Endothelial cell of umbilical vein (primary cell): ENCODE data around the gene CCDC92B. TPM values are rescaled to one million over a fixed set of nuclear protein-coding genes. Genes with fewer than 3 reads are reported as not detected.

Experiments
- BruUV-seq: library from RNA; stranded (reverse); fragments of 400-500 nt; replicated peaks from 2 replicates; lab custom pipeline; 2021; lab: Mats Ljungman, UMichigan
- CTCF ChIA-PET: fragments of 300-600, 350-600 bp; sonication (Branson Sonifier 250); formaldehyde crosslinking; loops from one replicate; lab custom pipeline; 2021; ENCODE audit warnings: antibody characterized with exemption, inconsistent platforms; lab: Charles Lee
- POLR2A ChIA-PET: fragments of 300-600, 350-600 bp; sonication (Branson Sonifier 250); formaldehyde crosslinking; loops from one replicate; lab custom pipeline; 2021; ENCODE audit warnings: antibody characterized with exemption, inconsistent platforms; lab: Charles Lee
- DNase-seq: peaks from one replicate; pipeline ENCODE4 v3.0.0-alpha.2; 2011; ENCODE audit warnings: low read depth, low spot score
- FAIRE-seq: peaks from 2 replicates; lab custom pipeline; 2011; peaks lifted over from hg19 to GRCh38; lab: Jason Lieb, UNC
- H2AFZ ChIP-seq: 2 replicates; pipeline ENCODE4 v1.6.0; 2012; ENCODE audit warnings: low read depth, low read length, control low read depth, inconsistent platforms
- H3K27ac ChIP-seq: 2 replicates; pipeline ENCODE4 v1.5.1; 2011; ENCODE audit warnings: low read depth, mild to moderate bottlenecking, control low read depth, low read length, moderate library complexity; ENCODE audit not compliant: insufficient read depth
- H3K27me3 ChIP-seq, 2 experiments: 2 replicates each; pipeline versions ENCODE4 v1.6.0 to v1.6.1; 2011; ENCODE audit warnings: low read length in 2 of 2, mixed read lengths in 1 of 2; ENCODE audit not compliant: control insufficient read depth in 2 of 2, insufficient read depth in 2 of 2
- H3K36me3 ChIP-seq, 2 experiments: 2 replicates in 1 of 2; 3 replicates in 1 of 2; pipeline ENCODE4 v1.5.1; 2011; ENCODE audit warnings: low read length in 2 of 2, mild to moderate bottlenecking in 1 of 2, moderate library complexity in 1 of 2; ENCODE audit not compliant: control insufficient read depth in 2 of 2, insufficient read depth in 2 of 2; ENCODE audit errors: extremely low read depth in 1 of 2
- H3K4me1 ChIP-seq: 3 replicates; pipeline ENCODE4 v1.5.1; 2011; ENCODE audit warnings: mild to moderate bottlenecking, low read length; ENCODE audit not compliant: control insufficient read depth, insufficient read depth; ENCODE audit errors: extremely low read depth
- H3K4me2 ChIP-seq: 2 replicates; pipeline ENCODE4 v1.6.1; 2011; ENCODE audit warnings: low read length, control low read depth, mixed read lengths; ENCODE audit not compliant: insufficient read depth
- H3K4me3 ChIP-seq, 3 experiments: fragments of 200-600 bp in 1 of 3; sonication (generic), shearing (Covaris generic) in 1 of 3; replicated peaks in 1 of 3; 2 replicates each; pipeline ENCODE4 v1.5.1; 2011 to 2016; ENCODE audit warnings: control low read depth in 3 of 3, low read length in 3 of 3, mild to moderate bottlenecking in 2 of 3, inconsistent platforms in 1 of 3, low read depth in 1 of 3, moderate library complexity in 1 of 3; ENCODE audit not compliant: insufficient read depth in 1 of 3
- H3K79me2 ChIP-seq: 2 replicates; pipeline ENCODE4 v1.6.0; 2012; ENCODE audit warnings: low read length, inconsistent platforms; ENCODE audit not compliant: control insufficient read depth, insufficient read depth
- H3K9ac ChIP-seq: replicated peaks from 2 replicates; pipeline ENCODE3; 2011; ENCODE audit warnings: low read length, control low read depth; ENCODE audit not compliant: insufficient read depth; ENCODE audit errors: extremely low read depth
- H3K9me1 ChIP-seq: replicated peaks from 3 replicates; pipeline ENCODE4 v1.6.0; 2011; ENCODE audit warnings: mild to moderate bottlenecking, low read length; ENCODE audit not compliant: control insufficient read depth, insufficient read depth; ENCODE audit errors: extremely low read depth
- H3K9me3 ChIP-seq: replicated peaks from 2 replicates; pipeline ENCODE4 v1.5.1; 2012; ENCODE audit warnings: low read length, inconsistent platforms; ENCODE audit not compliant: control insufficient read depth, insufficient read depth
- H4K20me1 ChIP-seq: replicated peaks from 2 replicates; pipeline ENCODE3; 2011; ENCODE audit warnings: mild to moderate bottlenecking, low read length; ENCODE audit not compliant: control insufficient read depth, insufficient read depth; ENCODE audit errors: extremely low read depth
- EZH2 ChIP-seq: IDR thresholded peaks from 2 replicates; pipeline ENCODE4 v1.6.1; 2012; ENCODE audit warnings: borderline replicate concordance, low read depth, mild to moderate bottlenecking, moderate library complexity, low read length, inconsistent platforms; ENCODE audit not compliant: severe bottlenecking
- FOS ChIP-seq: IDR thresholded peaks from 2 replicates; pipeline ENCODE4 v1.6.1; 2011; ENCODE audit warnings: mild to moderate bottlenecking, low read length, moderate library complexity, borderline replicate concordance; ENCODE audit not compliant: insufficient read depth
- GATA2 ChIP-seq: IDR thresholded peaks from 2 replicates; pipeline ENCODE4 v1.7.0; 2011; ENCODE audit warnings: low read depth, mild to moderate bottlenecking, moderate library complexity, mixed read lengths, low read length; ENCODE audit not compliant: insufficient read length, insufficient read depth
- JUN ChIP-seq: IDR thresholded peaks from 2 replicates; pipeline ENCODE4 v1.6.1; 2011; ENCODE audit warnings: borderline replicate concordance, low read depth; ENCODE audit not compliant: insufficient read length, insufficient read depth
- MYC ChIP-seq: IDR thresholded peaks from one replicate; pipeline ENCODE4 v1.6.1; 2011; ENCODE audit warnings: mild to moderate bottlenecking, low read depth, low read length
- POLR2A ChIP-seq: IDR thresholded peaks from 2 replicates; pipeline ENCODE4 v1.6.1; 2012; ENCODE audit warnings: low read depth, mild to moderate bottlenecking, control low read depth, low read length
- POLR2AphosphoS5 ChIP-seq: IDR thresholded peaks from 2 replicates; pipeline ENCODE4 v1.6.1; 2012; ENCODE audit warnings: low read depth, mild to moderate bottlenecking, control low read depth, low read length, moderate library complexity; ENCODE audit not compliant: insufficient read depth
- dilution Hi-C: fragments of 300-500 bp; cut with MboI; formaldehyde crosslinking; loops from one replicate; pipeline ENCODE4 v1.15.0; 2019; ENCODE audit warnings: low sequenced_read_pairs; ENCODE audit not compliant: extremely low pct_ligation_motif_present
- intact Hi-C: fragments of 100-400 bp; cut with micrococcal nuclease; formaldehyde crosslinking; loops from one replicate; pipeline ENCODE4 v1.10.0; 2022
- polyA plus RNA-seq, 4 experiments: library from polyadenylated mRNA; depleted of rRNA in 3 of 4; stranded (reverse) in 3 of 4; unstranded in 1 of 4; fragments of >200 nt; gene quantifications; 2 replicates each; pipeline versions ENCODE4 v1.2.1 to v1.2.3, GENCODE V29; 2011 to 2012; ENCODE audit warnings: missing spikeins in 1 of 4
- total RNA-seq: library from RNA; stranded (reverse); gene quantifications from 2 replicates; pipeline ENCODE4 v1.2.3, GENCODE V29; 2021
- TF ChIP-seq, protein P1 (sequence below): IDR thresholded peaks from 2 replicates; pipeline ENCODE4 v1.6.1; 2011; ENCODE audit not compliant: insufficient read depth, insufficient read length
- TF ChIP-seq, protein P2 (sequence below), 2 donors: IDR thresholded peaks; 1 replicate in 1 of 2; 2 replicates in 1 of 2; pipeline ENCODE4 v1.5.1; 2011; ENCODE audit warnings: low read length in 2 of 2, mild to moderate bottlenecking in 2 of 2, moderate library complexity in 2 of 2, control low read depth in 1 of 2, inconsistent platforms in 1 of 2, low read depth in 1 of 2; ENCODE audit not compliant: insufficient read depth in 1 of 2; ENCODE audit errors: extremely low read depth in 1 of 2

The CCDC92B gene
- total and polyA plus RNA-seq, 2 donors (not counting 3 experiments of a cell fraction or from before 2014, with no cell fraction given): not detected

DNA sequence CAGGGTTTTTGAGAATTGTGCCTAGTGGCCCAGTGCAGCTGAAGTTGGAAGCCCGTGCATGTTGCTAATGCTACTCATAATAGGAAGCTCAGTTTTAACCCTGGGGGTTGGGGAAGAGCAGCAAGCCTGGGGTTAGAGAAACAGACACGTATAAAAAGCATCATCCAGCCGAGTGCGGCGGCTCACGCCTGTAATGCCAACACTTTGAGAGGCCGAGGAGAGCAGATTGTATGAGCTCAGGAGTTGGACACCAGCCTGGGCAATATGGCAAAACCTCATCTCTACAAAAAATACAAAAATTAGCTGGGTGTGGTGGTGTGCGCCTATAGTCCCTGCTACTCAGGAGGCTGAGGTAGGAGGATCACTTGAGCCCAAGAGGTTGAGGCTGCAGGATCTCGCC lies 35.6 kb downstream of the CCDC92B start:
- ChIA-PET POLR2A (no interaction called here), CTCF (no interaction called here)
- FAIRE-seq (no peak), DNase-seq (no peak)
- H3K36me3 ChIP-seq: no peaks in the 10 kb centered on the region
- no peak overlapping the region for H3K9ac ChIP-seq
- no peak overlapping the region for H3K4me3 ChIP-seq
- no peak for TF ChIP-seq FOS
- TF ChIP-seq POLR2A: no peak
- TF ChIP-seq JUN: no peak
- TF ChIP-seq EZH2: no peak
- TF ChIP-seq, protein P1, sequence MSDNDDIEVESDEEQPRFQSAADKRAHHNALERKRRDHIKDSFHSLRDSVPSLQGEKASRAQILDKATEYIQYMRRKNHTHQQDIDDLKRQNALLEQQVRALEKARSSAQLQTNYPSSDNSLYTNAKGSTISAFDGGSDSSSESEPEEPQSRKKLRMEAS: no peak
- TF ChIP-seq GATA2: no peak
- TF ChIP-seq MYC: no peak
- TF ChIP-seq POLR2AphosphoS5: no peak
- TF ChIP-seq, protein P2, sequence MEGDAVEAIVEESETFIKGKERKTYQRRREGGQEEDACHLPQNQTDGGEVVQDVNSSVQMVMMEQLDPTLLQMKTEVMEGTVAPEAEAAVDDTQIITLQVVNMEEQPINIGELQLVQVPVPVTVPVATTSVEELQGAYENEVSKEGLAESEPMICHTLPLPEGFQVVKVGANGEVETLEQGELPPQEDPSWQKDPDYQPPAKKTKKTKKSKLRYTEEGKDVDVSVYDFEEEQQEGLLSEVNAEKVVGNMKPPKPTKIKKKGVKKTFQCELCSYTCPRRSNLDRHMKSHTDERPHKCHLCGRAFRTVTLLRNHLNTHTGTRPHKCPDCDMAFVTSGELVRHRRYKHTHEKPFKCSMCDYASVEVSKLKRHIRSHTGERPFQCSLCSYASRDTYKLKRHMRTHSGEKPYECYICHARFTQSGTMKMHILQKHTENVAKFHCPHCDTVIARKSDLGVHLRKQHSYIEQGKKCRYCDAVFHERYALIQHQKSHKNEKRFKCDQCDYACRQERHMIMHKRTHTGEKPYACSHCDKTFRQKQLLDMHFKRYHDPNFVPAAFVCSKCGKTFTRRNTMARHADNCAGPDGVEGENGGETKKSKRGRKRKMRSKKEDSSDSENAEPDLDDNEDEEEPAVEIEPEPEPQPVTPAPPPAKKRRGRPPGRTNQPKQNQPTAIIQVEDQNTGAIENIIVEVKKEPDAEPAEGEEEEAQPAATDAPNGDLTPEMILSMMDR (IDR thresholded peaks at IDR 0.05; ENCODE audit: extremely low read depth in 1 of 2, insufficient read depth in 1 of 2, low read depth in 1 of 2, low read length in 2 of 2): no peak
- peaks cover 19% of the 10 kb centered on the region for H3K4me1 ChIP-seq
- H3K27me3 ChIP-seq: no peaks in the 10 kb centered on the region
- H3K9me3 ChIP-seq: no peaks in the 10 kb centered on the region
- no peak overlapping the region for H3K4me2 ChIP-seq
- no peaks in the 10 kb centered on the region for H4K20me1 ChIP-seq
- no TSS peak for BruUV-seq
- dilution Hi-C loops (no loop called here), intact Hi-C loops (no loop called here)
- no peaks in the 10 kb centered on the region for H3K9me1 ChIP-seq
- H3K27ac ChIP-seq: no peak overlapping the region
- no peak overlapping the region for H2AFZ ChIP-seq
- peaks cover 24% of the 10 kb centered on the region for H3K79me2 ChIP-seq
